Gastroesophageal sphincter (tissue), 4 donors: ENCODE measurements around the gene MMP17. TPM values are rescaled to one million over a fixed set of nuclear protein-coding genes. Genes with fewer than 3 reads are reported as not detected.

Source experiments
- ATAC-seq: fragments of 150-250 bp; one replicate; pipeline ENCODE4 v1.9.1; 2016; ENCODE audit warnings: mild to moderate bottlenecking, moderate library complexity
- H3K27ac ChIP-seq, 4 donors: fragments of 200-600 bp; sonication (generic) in 3 of 4; 1 replicate in 3 of 4; 2 replicates in 1 of 4; pipeline ENCODE4 v1.5.1; 2016 to 2019
- H3K27me3 ChIP-seq: fragments of 200-600 bp; sonication (generic); one replicate; pipeline ENCODE4 v1.5.1; 2019
- H3K36me3 ChIP-seq, 2 donors: fragments of 200-600 bp; sonication (generic); one replicate each; pipeline ENCODE4 v1.5.1; 2019; ENCODE audit warnings: control low read depth in 1 of 2
- H3K4me1 ChIP-seq, 3 donors: fragments of 200-600 bp; sonication (generic); 1 replicate in 2 of 3; 2 replicates in 1 of 3; pipeline ENCODE4 v1.5.1; 2016 to 2019; ENCODE audit warnings: control low read depth in 2 of 3
- H3K4me3 ChIP-seq, 2 donors: fragments of 200-600 bp; sonication (generic); one replicate each; pipeline ENCODE4 v1.5.1; 2019; ENCODE audit warnings: mild to moderate bottlenecking in 1 of 2, moderate library complexity in 1 of 2
- H3K9me3 ChIP-seq, 3 donors: fragments of 200-600 bp; sonication (generic); one replicate each; pipeline ENCODE4 v1.5.1; 2017 to 2019; ENCODE audit warnings: control low read depth in 2 of 3
- EP300 ChIP-seq: sonication (generic); formaldehyde crosslinking; IDR thresholded peaks from one replicate; pipeline ENCODE4 v1.6.1; 2017; ENCODE audit warnings: antibody characterized with exemption, mild to moderate bottlenecking
- POLR2A ChIP-seq, 2 donors: fragments of 450-650 bp; IDR thresholded peaks; one replicate each; pipeline ENCODE4 v1.6.1; 2017; ENCODE audit warnings: antibody characterized with exemption in 2 of 2, mild to moderate bottlenecking in 2 of 2, moderate library complexity in 1 of 2
- POLR2AphosphoS5 ChIP-seq: sonication (generic); formaldehyde crosslinking; IDR thresholded peaks from one replicate; pipeline ENCODE4 v1.6.1; 2017; ENCODE audit warnings: antibody characterized with exemption
- WGBS, 2 donors: methylation state at CpG; one replicate each; pipeline ENCODE4 v1.1.5; 2018; ENCODE audit warnings: low coverage in 1 of 2; 5-methylcytosine and 5-hydroxymethylcytosine counted together
- total RNA-seq, 4 donors: library from RNA; depleted of rRNA; stranded (reverse); fragments of >200 nt; gene quantifications; one replicate each; pipeline ENCODE4 v1.1.0, GENCODE V29; 2016
- TF ChIP-seq, protein P1 (sequence below), 4 experiments: fragments of 200-600 bp in 2 of 4; fragments of 450-650 bp in 2 of 4; sonication (generic) in 1 of 4; IDR thresholded peaks; one replicate each; pipeline ENCODE4 v1.5.1; 2017 to 2019; ENCODE audit warnings: antibody characterized with exemption in 4 of 4, mild to moderate bottlenecking in 2 of 4, moderate library complexity in 2 of 4

Gene MMP17
- total RNA-seq, 4 donors from 2014 or later, result 2.0 to 7.0 (median 4.5) TPM

- peak overlapping the region in 2 of 4 donors; percentile 0 to 19 for H3K27ac ChIP-seq
- H3K4me1 ChIP-seq, result peaks cover 0 to 7% (median 0%) of the 10 kb centered on the region in 3 donors
- WGBS, 2 donors, result 30 to 39% methylated on average over 2 to 13 of the region's 22 CpGs
- ATAC-seq, result peak; percentile 87
- H3K4me3 ChIP-seq, result peak overlapping the region in 1 of 2 donors; percentile 31
- no peaks in the 10 kb centered on the region for H3K9me3 ChIP-seq
- no peaks in the 10 kb centered on the region for H3K36me3 ChIP-seq
- H3K27me3 ChIP-seq, result peaks cover 19% of the 10 kb centered on the region
- TF ChIP-seq EP300 (no peak), POLR2AphosphoS5 (no peak), POLR2A (IDR thresholded peaks at IDR 0.05) (no peak)
- TF ChIP-seq, protein P1, sequence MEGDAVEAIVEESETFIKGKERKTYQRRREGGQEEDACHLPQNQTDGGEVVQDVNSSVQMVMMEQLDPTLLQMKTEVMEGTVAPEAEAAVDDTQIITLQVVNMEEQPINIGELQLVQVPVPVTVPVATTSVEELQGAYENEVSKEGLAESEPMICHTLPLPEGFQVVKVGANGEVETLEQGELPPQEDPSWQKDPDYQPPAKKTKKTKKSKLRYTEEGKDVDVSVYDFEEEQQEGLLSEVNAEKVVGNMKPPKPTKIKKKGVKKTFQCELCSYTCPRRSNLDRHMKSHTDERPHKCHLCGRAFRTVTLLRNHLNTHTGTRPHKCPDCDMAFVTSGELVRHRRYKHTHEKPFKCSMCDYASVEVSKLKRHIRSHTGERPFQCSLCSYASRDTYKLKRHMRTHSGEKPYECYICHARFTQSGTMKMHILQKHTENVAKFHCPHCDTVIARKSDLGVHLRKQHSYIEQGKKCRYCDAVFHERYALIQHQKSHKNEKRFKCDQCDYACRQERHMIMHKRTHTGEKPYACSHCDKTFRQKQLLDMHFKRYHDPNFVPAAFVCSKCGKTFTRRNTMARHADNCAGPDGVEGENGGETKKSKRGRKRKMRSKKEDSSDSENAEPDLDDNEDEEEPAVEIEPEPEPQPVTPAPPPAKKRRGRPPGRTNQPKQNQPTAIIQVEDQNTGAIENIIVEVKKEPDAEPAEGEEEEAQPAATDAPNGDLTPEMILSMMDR (IDR thresholded peaks at IDR 0.05), result no peak
These were observed 32.5 kb downstream of the MMP17 start for GRCh38 chr12:131860472-131861260.

- Histone ChIP-seq H3K27ac (peak overlapping the region in 1 of 4 donors; percentile 0), H3K36me3 (no peaks in the 10 kb centered on the region), H3K4me1 (peaks cover 0 to 7% (median 0%) of the 10 kb centered on the region in 3 donors), H3K27me3 (peaks cover 14% of the 10 kb centered on the region), H3K4me3 (no peak overlapping the region), H3K9me3 (no peaks in the 10 kb centered on the region)
- 81 to 88% methylated on average over 7 to 9 of the region's 12 CpGs for WGBS, 2 donors
- TF ChIP-seq POLR2AphosphoS5, result no peak
- TF ChIP-seq EP300, result no peak
- TF ChIP-seq POLR2A (IDR thresholded peaks at IDR 0.05), result no peak
- TF ChIP-seq, protein P1 (IDR thresholded peaks at IDR 0.05), result no peak
- ATAC-seq, result no peak
These were observed 33.3 kb downstream of the MMP17 start for GRCh38 chr12:131861261-131862083.

GRCh38 chr12:131862084-131862441 is 33.9 kb downstream of the MMP17 start:
- H3K27me3 ChIP-seq, result peaks cover 10% of the 10 kb centered on the region

GRCh38 chr12:131862600-131862993 is 34.4 kb downstream of the MMP17 start:
- WGBS, 2 donors, result 71 to 73% methylated on average over 7 to 11 of the region's 14 CpGs

More at GRCh38 chr12:131862084-131862441, 33.9 kb downstream of the MMP17 start:
- no peaks in the 10 kb centered on the region for H3K36me3 ChIP-seq
- H3K4me1 ChIP-seq, result peaks cover 0 to 7% (median 0%) of the 10 kb centered on the region in 3 donors
- no CpG with 5 or more reads among the region's 4 CpGs for WGBS, 2 donors
- TF ChIP-seq EP300 (no peak), POLR2AphosphoS5 (no peak), POLR2A (IDR thresholded peaks at IDR 0.05) (no peak)
- TF ChIP-seq, protein P1 (IDR thresholded peaks at IDR 0.05), result no peak
- no peak overlapping the region for H3K27ac ChIP-seq
- no peaks in the 10 kb centered on the region for H3K9me3 ChIP-seq
- H3K4me3 ChIP-seq, result no peak overlapping the region
- no peak for ATAC-seq

More at GRCh38 chr12:131862600-131862993, 34.4 kb downstream of the MMP17 start:
- H3K4me3 ChIP-seq, result no peak overlapping the region
- H3K4me1 ChIP-seq, result peaks cover 0 to 7% (median 0%) of the 10 kb centered on the region in 3 donors
- no peaks in the 10 kb centered on the region for H3K9me3 ChIP-seq
- no peak overlapping the region for H3K27ac ChIP-seq
- TF ChIP-seq POLR2AphosphoS5 (no peak), POLR2A (IDR thresholded peaks at IDR 0.05) (no peak), EP300 (no peak)
- TF ChIP-seq, protein P1 (IDR thresholded peaks at IDR 0.05), result no peak
- H3K27me3 ChIP-seq, result peaks cover 8% of the 10 kb centered on the region
- H3K36me3 ChIP-seq, result no peaks in the 10 kb centered on the region
- no peak for ATAC-seq
